B cell (primary cell): ENCODE measurements around the gene NLRP11. TPM values are rescaled to one million over a fixed set of nuclear protein-coding genes. Genes with fewer than 3 reads are reported as not detected.
"Not testable (repeated sequence)": the region's sequence is repeated elsewhere in the genome, so short reads cannot be mapped to it uniquely, and the experiment has no call there.

Source experiments
- ATAC-seq: fragments of 200-7000 bp; cut with Tn5 transposase; one replicate; pipeline ENCODE4 v1.10.0; 2021; ENCODE audit warnings: low read depth, mild to moderate bottlenecking, moderate number of reproducible peaks, moderate library complexity
- CTCF ChIA-PET: fragments of 350-600 bp; sonication (Branson Sonifier 250); formaldehyde crosslinking; loops from one replicate; lab custom pipeline; 2021; ENCODE audit warnings: antibody characterized with exemption, inconsistent platforms; lab: Charles Lee
- POLR2A ChIA-PET: fragments of 350-600 bp; sonication (Branson Sonifier 250); formaldehyde crosslinking; loops from one replicate; lab custom pipeline; 2021; ENCODE audit warnings: antibody characterized with exemption; lab: Charles Lee
- DNase-seq: peaks from one replicate; pipeline ENCODE4 v3.0.0; 2013
- H2AFZ ChIP-seq: 2 replicates; pipeline ENCODE4 v1.6.1; 2012; ENCODE audit warnings: mild to moderate bottlenecking, low read depth, low read length; ENCODE audit not compliant: insufficient read depth, poor library complexity, severe bottlenecking
- H3K27ac ChIP-seq, 2 donors: 1 replicate in 1 of 2; 2 replicates in 1 of 2; pipeline ENCODE4 v1.5.1; 2012 to 2013; ENCODE audit warnings: low read length in 2 of 2, mild to moderate bottlenecking in 2 of 2, moderate library complexity in 1 of 2
- H3K27me3 ChIP-seq, 4 experiments: fragments of 200-600 bp in 1 of 4; sonication (generic) in 1 of 4; replicated peaks in 1 of 4; 1 replicate in 2 of 4; 2 replicates in 2 of 4; pipeline versions ENCODE4 v1.6.1 to v1.7.0; 2013 to 2016; ENCODE audit warnings: low read length in 3 of 4, mild to moderate bottlenecking in 2 of 4, mixed read lengths in 1 of 4, moderate library complexity in 1 of 4; ENCODE audit not compliant: insufficient read depth in 4 of 4, control insufficient read depth in 3 of 4; ENCODE audit errors: control extremely low read depth in 1 of 4
- H3K36me3 ChIP-seq, 2 experiments: replicated peaks in 1 of 2; 1 replicate in 1 of 2; 2 replicates in 1 of 2; pipeline versions ENCODE4 v1.6.1 to v1.7.1; 2013; ENCODE audit warnings: low read length in 1 of 2; ENCODE audit not compliant: insufficient read depth in 2 of 2, control insufficient read depth in 1 of 2; ENCODE audit errors: control extremely low read depth in 1 of 2, extremely low read depth in 1 of 2
- H3K4me1 ChIP-seq, 2 donors: fragments of 200-600 bp in 1 of 2; sonication (generic) in 1 of 2; 1 replicate in 1 of 2; 2 replicates in 1 of 2; pipeline versions ENCODE4 v1.5.1 to v1.6.1; 2013 to 2017; ENCODE audit warnings: low read length in 2 of 2; ENCODE audit not compliant: control insufficient read depth in 2 of 2, insufficient read depth in 2 of 2
- H3K4me2 ChIP-seq: replicated peaks from 2 replicates; pipeline ENCODE3; 2012; ENCODE audit warnings: mild to moderate bottlenecking, low read depth, low read length; ENCODE audit not compliant: poor library complexity, severe bottlenecking
- H3K4me3 ChIP-seq, 5 experiments: fragments of 200-600 bp in 1 of 5; sonication (generic) in 1 of 5; 1 replicate in 3 of 5; 2 replicates in 2 of 5; pipeline versions ENCODE4 v1.5.1 to v1.7.0; 2011 to 2016; ENCODE audit warnings: low read length in 4 of 5, mild to moderate bottlenecking in 4 of 5, low read depth in 2 of 5, control low read depth in 1 of 5, moderate library complexity in 1 of 5; ENCODE audit not compliant: insufficient read depth in 1 of 5; ENCODE audit errors: control extremely low read depth in 1 of 5, extremely low read depth in 1 of 5
- H3K79me2 ChIP-seq: fragments of 200-600 bp; sonication (generic); one replicate; pipeline ENCODE4 v1.6.0; 2016; ENCODE audit warnings: low read length; ENCODE audit not compliant: control insufficient read depth, insufficient read depth
- H3K9ac ChIP-seq: fragments of 200-600 bp; sonication (generic); 2 replicates; pipeline ENCODE4 v1.6.1; 2017; ENCODE audit warnings: mild to moderate bottlenecking, low read length, moderate library complexity
- H3K9me3 ChIP-seq, 3 donors: one replicate each; pipeline versions ENCODE4 v1.6.1 to v1.7.1; 2013; ENCODE audit warnings: low read length in 2 of 3; ENCODE audit not compliant: control insufficient read depth in 2 of 3, insufficient read depth in 1 of 3; ENCODE audit errors: control extremely low read depth in 1 of 3
- H4K20me1 ChIP-seq: 2 replicates; pipeline ENCODE4 v1.6.0; 2012; ENCODE audit warnings: mild to moderate bottlenecking, low read length; ENCODE audit not compliant: insufficient read depth, control insufficient read depth, poor library complexity, severe bottlenecking
- H3K27ac Mint-ChIP-seq: one replicate; pipeline ENCODE4 v1.8.0; 2021; ENCODE audit warnings: mixed read lengths
- H3K27me3 Mint-ChIP-seq: one replicate; pipeline ENCODE4 v1.8.0; 2021; ENCODE audit warnings: mixed read lengths
- H3K4me1 Mint-ChIP-seq: one replicate; pipeline ENCODE4 v1.8.0; 2021; ENCODE audit warnings: mixed read lengths
- H3K4me3 Mint-ChIP-seq: one replicate; pipeline ENCODE4 v1.8.0; 2021; ENCODE audit warnings: mixed read lengths
- H3K9me3 Mint-ChIP-seq: one replicate; pipeline ENCODE4 v1.8.0; 2022; ENCODE audit warnings: mixed read lengths; ENCODE audit not compliant: insufficient read depth
- EZH2 ChIP-seq: IDR thresholded peaks from 2 replicates; pipeline ENCODE4 v1.6.1; 2012; ENCODE audit warnings: borderline replicate concordance, low read depth, mild to moderate bottlenecking, moderate library complexity, low read length; ENCODE audit not compliant: insufficient read depth, poor library complexity, severe bottlenecking
- WGBS: methylation state at CpG from one replicate; pipeline ENCODE4 v1.1.5; 2013; ENCODE audit warnings: missing lambda C conversion rate; ENCODE audit not compliant: insufficient coverage; 5-methylcytosine and 5-hydroxymethylcytosine counted together
- intact Hi-C: fragments of 100-400 bp; cut with micrococcal nuclease; formaldehyde crosslinking; loops from one replicate; pipeline ENCODE4 v1.10.0; 2022
- polyA plus RNA-seq: library from polyadenylated mRNA; depleted of rRNA; stranded (reverse); fragments of >200 nt; gene quantifications from 2 replicates; pipeline ENCODE4 v1.2.3, GENCODE V29; 2012
- total RNA-seq, 2 donors: library from RNA; stranded (reverse); fragments of 120-200 nt in 1 of 2; gene quantifications; 1 replicate in 1 of 2; 2 replicates in 1 of 2; pipeline versions ENCODE4 v1.2.3 to v1.2.4, GENCODE V29; 2013 to 2022
- TF ChIP-seq, protein P1 (sequence below): fragments of 200-600 bp; IDR thresholded peaks from one replicate; pipeline ENCODE4 v1.8.0; 2022; ENCODE audit warnings: antibody characterized with exemption, mild to moderate bottlenecking

NLRP11 gene
- total and polyA plus RNA-seq, 2 donors (not counting 1 experiment from before 2014, with no cell fraction given) = 0.24 TPM; not detected in 1

DNA sequence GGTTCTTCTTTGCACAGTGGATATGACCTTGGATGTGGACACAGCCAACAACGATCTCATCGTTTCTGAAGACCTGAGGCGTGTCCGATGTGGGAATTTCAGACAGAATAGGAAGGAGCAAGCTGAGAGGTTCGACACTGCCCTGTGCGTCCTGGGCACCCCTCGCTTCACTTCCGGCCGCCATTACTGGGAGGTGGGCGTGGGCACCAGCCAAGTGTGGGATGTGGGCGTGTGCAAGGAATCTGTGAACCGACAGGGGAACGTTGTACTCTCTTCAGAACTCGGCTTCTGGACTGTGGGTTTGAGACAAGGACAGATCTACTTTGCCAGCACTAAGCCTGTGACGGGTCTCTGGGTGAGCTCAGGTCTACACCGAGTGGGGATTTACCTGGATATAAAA, 53.5 kb downstream of the NLRP11 start:
- Histone ChIP-seq H3K4me2 (no peak overlapping the region), H3K27me3 (peaks cover 0 to 12% (median 1%) of the 10 kb centered on the region in 4 experiments), H3K4me3 (no peak overlapping the region), H4K20me1 (no peaks in the 10 kb centered on the region), H2AFZ (no peak overlapping the region), H3K4me1 (no peaks in the 10 kb centered on the region), H3K9ac (no peak overlapping the region), H3K36me3 (no peaks in the 10 kb centered on the region), H3K9me3 (peaks cover 0 to 3% (median 0%) of the 10 kb centered on the region in 3 donors), H3K27ac (no peak overlapping the region), H3K79me2 (no peaks in the 10 kb centered on the region)
- Mint-ChIP-seq H3K4me3 (no peak overlapping the region), H3K4me1 (no peaks in the 10 kb centered on the region), H3K9me3 (no peaks in the 10 kb centered on the region), H3K27me3 (peaks cover 38% of the 10 kb centered on the region), H3K27ac (no peak overlapping the region)
- ChIA-PET POLR2A (no interaction called here), CTCF (interaction anchor here (0.6 to 1.0 kb wide), 2 partner anchors 32 to 1228 kb away, joined by 3 to 5 read pairs; no protein-coding TSS in a partner anchor)
- 83% methylated on average over 13 of the region's 16 CpGs for WGBS
- intact Hi-C loops = no loop called here
- TF ChIP-seq, protein P1, sequence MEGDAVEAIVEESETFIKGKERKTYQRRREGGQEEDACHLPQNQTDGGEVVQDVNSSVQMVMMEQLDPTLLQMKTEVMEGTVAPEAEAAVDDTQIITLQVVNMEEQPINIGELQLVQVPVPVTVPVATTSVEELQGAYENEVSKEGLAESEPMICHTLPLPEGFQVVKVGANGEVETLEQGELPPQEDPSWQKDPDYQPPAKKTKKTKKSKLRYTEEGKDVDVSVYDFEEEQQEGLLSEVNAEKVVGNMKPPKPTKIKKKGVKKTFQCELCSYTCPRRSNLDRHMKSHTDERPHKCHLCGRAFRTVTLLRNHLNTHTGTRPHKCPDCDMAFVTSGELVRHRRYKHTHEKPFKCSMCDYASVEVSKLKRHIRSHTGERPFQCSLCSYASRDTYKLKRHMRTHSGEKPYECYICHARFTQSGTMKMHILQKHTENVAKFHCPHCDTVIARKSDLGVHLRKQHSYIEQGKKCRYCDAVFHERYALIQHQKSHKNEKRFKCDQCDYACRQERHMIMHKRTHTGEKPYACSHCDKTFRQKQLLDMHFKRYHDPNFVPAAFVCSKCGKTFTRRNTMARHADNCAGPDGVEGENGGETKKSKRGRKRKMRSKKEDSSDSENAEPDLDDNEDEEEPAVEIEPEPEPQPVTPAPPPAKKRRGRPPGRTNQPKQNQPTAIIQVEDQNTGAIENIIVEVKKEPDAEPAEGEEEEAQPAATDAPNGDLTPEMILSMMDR = no peak
- no peak for TF ChIP-seq EZH2
- ATAC-seq (no peak), DNase-seq (no peak)

DNA sequence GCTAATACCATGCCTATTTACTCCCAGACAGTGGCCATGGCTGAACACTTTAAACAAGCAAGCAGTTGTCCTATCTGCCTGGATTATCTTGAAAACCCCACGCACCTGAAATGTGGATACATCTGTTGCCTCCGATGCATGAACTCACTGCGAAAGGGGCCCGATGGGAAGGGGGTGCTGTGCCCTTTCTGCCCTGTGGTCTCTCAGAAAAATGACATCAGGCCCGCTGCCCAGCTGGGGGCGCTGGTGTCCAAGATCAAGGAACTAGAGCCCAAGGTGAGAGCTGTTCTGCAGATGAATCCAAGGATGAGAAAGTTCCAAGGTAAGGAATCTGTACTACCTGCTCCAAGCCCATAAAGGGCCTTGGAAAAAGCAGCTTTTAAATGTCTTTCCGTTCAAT, 54.3 kb downstream of the NLRP11 start:
- Histone ChIP-seq H2AFZ (no peak overlapping the region), H3K9me3 (peaks cover 0 to 3% (median 0%) of the 10 kb centered on the region in 3 donors), H3K4me1 (no peaks in the 10 kb centered on the region), H4K20me1 (no peaks in the 10 kb centered on the region), H3K4me3 (no peak overlapping the region), H3K79me2 (no peaks in the 10 kb centered on the region), H3K9ac (no peak overlapping the region), H3K36me3 (no peaks in the 10 kb centered on the region), H3K27me3 (peaks cover 0 to 12% (median 1%) of the 10 kb centered on the region in 4 experiments), H3K4me2 (no peak overlapping the region), H3K27ac (no peak overlapping the region)
- H3K9me3 Mint-ChIP-seq = no peaks in the 10 kb centered on the region
- TF ChIP-seq, protein P1 = no peak
- no peak for TF ChIP-seq EZH2
- no peak overlapping the region for H3K27ac Mint-ChIP-seq
- WGBS = 36% methylated on average over 7 of the region's 7 CpGs
- ChIA-PET POLR2A (no interaction called here), CTCF (interaction anchor here (0.6 to 1.0 kb wide), 2 partner anchors 32 to 1227 kb away, joined by 3 to 5 read pairs; no protein-coding TSS in a partner anchor)
- ATAC-seq (no peak), DNase-seq (peak; percentile 15)
- peaks cover 34% of the 10 kb centered on the region for H3K27me3 Mint-ChIP-seq
- intact Hi-C loops = no loop called here
- no peak overlapping the region for H3K4me3 Mint-ChIP-seq
- no peaks in the 10 kb centered on the region for H3K4me1 Mint-ChIP-seq

DNA sequence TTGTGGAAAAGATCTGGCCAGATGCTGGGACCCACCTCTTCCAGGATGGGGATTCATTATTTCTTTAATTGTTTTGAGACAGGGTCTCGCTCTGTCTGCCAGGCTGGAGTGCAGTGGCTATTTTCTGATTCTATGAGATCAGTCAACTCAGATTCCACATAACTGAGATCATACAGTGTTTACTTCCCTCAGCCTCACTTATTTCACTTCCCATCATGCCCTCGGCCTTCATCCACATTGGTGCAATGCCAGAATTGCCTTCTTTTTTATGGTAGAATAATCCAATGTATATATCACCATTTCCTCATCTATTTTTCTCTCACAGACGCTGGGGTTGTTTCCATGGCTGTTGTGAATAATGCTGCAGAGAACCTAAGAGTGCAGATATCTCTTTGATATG, 62.2 kb downstream of the NLRP11 start:
- H3K27ac ChIP-seq, H3K27me3 ChIP-seq, H3K4me3 ChIP-seq, H3K27ac Mint-ChIP-seq, H3K4me3 Mint-ChIP-seq, H3K4me1 ChIP-seq, H4K20me1 ChIP-seq, intact Hi-C loops, ATAC-seq, H3K36me3 ChIP-seq, H3K4me2 ChIP-seq, CTCF ChIA-PET, POLR2A ChIA-PET, H2AFZ ChIP-seq, DNase-seq, H3K9ac ChIP-seq, H3K79me2 ChIP-seq, H3K4me1 Mint-ChIP-seq: not testable (repeated sequence)
- Mint-ChIP-seq H3K9me3 (peaks cover 11% of the 10 kb centered on the region), H3K27me3 (peaks cover 38% of the 10 kb centered on the region)
- no CpG with 5 or more reads among the region's 3 CpGs for WGBS
- peaks cover 0 to 11% (median 0%) of the 10 kb centered on the region in 3 donors for H3K9me3 ChIP-seq
